ENCODE results near the gene ITGB5.

GRCh38 chr3:124845406-124845805 lies 41.8 kb downstream of the ITGB5 start:
- TF ChIP-seq, protein P1, sequence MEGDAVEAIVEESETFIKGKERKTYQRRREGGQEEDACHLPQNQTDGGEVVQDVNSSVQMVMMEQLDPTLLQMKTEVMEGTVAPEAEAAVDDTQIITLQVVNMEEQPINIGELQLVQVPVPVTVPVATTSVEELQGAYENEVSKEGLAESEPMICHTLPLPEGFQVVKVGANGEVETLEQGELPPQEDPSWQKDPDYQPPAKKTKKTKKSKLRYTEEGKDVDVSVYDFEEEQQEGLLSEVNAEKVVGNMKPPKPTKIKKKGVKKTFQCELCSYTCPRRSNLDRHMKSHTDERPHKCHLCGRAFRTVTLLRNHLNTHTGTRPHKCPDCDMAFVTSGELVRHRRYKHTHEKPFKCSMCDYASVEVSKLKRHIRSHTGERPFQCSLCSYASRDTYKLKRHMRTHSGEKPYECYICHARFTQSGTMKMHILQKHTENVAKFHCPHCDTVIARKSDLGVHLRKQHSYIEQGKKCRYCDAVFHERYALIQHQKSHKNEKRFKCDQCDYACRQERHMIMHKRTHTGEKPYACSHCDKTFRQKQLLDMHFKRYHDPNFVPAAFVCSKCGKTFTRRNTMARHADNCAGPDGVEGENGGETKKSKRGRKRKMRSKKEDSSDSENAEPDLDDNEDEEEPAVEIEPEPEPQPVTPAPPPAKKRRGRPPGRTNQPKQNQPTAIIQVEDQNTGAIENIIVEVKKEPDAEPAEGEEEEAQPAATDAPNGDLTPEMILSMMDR (IDR thresholded peaks at IDR 0.05): no peak
- no peak for TF ChIP-seq POLR2A (IDR thresholded peaks at IDR 0.05)

All from right lobe of liver (tissue), 4 donors.